ENCODE results near the gene GALNT18.

Gene GALNT18

DNA sequence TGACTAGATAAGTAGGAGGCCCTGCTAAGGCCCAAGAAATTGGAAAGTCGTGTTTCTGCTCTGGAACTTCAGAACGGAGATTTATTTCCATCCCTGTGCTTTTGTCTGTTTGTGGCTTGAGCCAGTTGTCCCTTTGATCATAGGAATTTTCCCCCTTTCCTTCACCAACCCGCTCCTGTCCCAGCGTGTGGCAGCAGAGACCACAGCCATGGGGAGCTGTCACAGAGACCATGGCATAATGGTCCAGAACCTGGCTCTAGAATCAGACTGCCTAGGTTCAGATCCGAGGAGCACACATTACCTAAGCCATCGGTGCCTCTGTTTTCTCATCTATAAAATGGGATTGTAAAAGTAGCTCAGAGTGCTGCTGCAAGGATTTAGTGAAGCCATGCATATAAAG lies 128.1 kb downstream of the GALNT18 start:
- DNase-seq = no peak

DNA sequence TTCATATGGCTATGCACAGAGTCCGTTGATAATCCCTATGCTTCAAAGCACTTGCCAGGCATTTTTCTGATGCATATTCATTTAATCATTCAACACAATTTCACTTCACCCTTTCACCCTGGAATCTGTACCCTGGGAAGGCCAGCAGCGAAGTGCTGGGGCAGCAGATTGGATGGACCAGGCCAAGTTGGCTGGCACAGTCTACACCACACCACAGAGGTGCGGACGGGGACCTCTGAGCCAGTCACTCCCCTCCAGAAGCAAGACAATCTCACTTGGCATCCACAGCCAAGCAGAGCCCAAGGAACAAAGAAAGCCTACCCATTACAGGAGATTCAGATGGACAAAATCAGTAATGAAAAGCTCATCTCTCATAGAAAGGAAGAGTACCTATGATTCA lies 130.2 kb downstream of the GALNT18 start:
- DNase-seq = no peak

DNA sequence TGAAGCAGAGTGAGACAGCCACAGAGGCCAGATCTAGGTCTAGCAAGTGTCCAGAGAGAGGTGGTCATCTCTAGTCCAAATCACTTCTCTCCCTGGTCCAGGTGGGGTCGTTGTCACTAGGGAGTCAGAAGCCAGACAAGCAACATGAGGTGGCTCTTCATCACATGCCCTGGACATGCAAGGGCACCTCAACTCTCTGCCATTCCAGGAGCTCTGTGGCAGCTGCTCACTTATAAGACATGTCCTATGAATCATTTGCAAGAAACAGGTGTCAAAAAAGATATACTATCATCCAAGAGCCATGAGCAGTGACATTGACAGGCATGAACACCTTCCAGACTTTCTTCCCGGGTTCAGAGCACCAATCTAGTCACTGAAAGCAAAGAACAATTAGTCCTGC lies 130.8 kb downstream of the GALNT18 start:
- no peak for DNase-seq

DNA sequence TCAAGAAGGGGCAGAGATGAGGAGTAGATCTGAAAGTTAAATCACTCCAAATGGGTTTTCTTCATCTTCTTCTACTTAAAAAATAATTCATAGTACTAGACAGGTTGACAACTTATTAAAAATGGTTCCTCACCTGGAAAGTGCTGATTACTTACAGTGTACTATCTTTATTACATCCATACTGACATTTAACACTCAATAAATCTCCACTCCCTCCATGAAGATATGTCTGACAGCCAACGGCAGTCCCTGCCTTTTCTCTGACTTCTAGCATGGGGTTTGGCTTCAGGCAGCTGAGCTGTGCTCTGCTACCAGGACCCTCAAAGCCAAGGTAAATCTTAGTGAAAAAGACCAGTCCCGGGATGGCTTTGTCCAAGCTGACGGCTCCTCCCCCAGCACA lies 135.4 kb downstream of the GALNT18 start:
- no peak for DNase-seq

DNA sequence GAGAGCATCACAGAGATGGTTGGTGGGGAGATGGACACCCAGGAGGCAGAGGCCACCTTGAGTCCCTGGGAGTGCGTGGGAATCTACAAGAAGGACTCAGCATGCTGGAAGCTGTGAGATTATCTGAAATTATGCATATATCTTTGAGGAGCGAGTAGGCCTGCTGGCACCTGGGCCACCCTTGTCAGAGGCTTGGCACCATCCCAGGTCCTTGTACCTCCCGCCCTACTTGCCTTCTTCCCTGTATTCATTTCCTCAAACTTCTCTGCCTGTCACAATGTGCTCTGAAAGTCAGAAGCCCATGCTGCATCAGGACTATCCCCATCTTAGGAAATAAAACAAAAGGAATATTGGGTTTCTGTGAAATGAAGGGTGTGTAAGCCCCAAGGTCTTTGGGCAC lies 135.8 kb downstream of the GALNT18 start:
- DNase-seq = no peak

DNA sequence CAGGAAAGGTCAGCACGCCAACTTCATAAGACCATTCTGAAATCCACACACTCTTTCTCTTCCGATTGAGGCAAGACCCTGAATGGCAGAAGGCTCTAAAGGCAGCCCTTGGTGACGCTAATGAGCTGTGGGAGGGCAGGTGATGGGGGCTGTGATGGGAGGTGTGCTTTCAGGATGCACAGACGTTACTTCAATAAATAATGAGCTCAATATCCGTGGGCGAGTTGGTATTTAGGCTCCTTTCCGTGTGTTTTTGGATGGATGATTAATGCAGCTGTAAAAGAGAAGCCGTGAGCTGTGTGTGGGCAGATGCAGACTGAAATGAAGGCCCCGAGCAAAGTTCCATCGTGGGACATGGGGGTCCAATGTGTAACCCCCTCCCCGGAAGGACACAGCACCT lies 138.2 kb downstream of the GALNT18 start:
- DNase-seq = no peak

DNA sequence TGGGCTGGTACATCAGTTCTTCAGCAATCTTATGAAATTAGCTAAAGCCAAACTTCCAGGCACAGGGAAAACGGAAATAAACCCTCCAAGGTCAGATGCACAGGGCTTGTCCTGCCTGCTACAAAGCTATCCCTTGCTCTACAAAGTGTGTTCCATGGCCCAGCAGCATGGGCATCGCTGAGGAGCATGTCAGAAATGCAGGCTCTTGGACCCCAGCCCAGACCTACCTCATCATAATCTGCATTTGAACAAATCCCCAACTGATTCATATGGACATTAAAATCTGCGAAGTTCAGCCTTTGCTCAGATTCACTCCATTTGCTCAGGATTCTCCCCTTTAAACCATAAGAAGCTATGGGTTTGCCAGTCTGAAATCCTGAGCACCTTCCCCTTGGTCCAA lies 139.1 kb downstream of the GALNT18 start:
- no peak for DNase-seq

DNA sequence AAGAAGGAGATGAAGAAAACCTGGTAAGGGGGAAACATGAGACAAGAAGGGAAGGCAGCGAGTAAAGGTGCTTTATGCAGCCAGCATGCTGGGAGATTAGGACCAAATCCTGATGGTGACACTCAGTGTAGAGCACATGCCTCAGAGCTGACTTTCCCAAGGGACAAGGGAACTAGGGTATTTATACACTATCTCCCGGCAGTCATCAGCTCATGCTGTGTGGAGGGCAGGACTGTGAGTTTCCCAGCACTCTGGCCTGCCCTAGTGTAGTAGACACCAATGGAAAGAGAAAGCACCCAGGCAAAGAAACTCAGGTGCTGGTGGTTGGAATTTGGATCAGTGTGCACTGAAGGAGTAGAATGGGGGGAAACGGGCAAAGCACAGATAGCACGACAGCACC lies 140.4 kb downstream of the GALNT18 start:
- no peak for DNase-seq

DNA sequence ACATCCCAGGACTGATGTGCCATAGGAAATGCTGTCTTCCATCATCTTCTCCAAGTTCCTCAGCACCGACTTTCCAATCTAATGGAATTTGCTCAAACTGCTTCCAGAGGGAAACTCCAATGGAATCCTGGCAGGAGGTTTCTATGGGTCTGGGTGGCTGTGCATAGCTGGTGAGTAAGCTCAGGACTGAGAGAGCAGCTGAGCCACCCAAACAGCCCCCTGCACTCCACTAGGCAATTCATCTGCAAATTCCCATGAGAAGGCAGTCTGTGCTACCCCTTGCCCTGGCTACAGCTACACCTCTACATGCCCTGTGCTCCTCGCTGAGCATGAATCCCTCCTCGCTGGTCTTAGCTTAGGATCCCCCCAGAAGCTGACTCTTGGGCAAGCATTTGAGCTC lies 140.8 kb downstream of the GALNT18 start:
- peak; percentile 2 for DNase-seq

DNA sequence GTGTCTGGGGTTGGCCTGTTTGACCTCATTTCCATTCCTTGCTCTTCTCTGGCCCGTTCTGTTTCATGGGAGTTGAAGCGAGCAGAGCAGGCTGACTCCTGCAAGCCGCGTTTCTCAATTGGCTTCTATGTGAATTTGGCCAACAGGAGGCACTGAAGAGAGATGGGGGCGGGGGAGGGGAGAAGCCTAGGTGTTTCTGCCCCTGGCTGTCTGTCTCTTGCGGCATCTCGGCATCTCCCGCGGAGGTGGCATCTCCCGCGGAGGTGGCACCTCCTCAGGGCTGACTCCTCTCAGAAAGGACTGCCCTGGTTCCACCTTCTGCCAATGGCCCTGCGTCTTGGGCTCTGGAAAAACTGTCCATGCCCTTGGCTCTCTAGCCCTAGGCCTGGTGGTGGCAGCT lies 143.1 kb downstream of the GALNT18 start:
- DNase-seq = no peak

DNA sequence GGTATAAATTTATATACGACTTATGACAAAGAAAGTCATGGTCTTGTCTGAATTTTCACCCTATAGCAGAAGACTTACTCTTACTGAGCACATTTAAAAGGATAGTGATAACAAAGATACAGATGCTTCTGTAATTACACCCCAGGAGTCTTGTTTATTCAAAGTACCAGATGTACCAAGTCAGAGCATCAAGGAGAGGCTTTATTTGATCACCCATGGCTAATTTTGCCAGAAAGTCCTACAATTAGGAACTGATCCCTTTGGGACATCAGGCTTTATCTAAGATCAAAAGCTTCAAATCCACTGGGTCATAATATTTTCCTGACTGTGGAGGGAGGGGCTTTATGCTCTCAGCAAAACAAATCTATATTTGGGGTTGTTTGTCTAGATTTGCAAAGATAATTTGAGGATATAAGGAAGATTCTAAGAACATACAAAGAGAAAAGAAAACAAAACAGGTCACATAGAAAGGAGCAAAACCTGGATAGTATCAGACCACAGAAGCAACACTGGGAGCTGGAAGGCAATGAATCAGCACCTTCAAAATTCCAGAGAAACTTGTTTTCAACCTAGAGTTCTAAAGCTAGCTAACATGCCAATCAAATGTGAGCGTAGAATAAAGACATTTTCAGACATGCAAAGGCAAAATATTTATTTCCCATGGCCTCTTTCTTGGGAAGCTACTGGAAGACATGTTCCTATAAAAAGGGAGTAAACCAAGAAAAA lies 143.9 kb downstream of the GALNT18 start:
- DNase-seq = no peak

DNA sequence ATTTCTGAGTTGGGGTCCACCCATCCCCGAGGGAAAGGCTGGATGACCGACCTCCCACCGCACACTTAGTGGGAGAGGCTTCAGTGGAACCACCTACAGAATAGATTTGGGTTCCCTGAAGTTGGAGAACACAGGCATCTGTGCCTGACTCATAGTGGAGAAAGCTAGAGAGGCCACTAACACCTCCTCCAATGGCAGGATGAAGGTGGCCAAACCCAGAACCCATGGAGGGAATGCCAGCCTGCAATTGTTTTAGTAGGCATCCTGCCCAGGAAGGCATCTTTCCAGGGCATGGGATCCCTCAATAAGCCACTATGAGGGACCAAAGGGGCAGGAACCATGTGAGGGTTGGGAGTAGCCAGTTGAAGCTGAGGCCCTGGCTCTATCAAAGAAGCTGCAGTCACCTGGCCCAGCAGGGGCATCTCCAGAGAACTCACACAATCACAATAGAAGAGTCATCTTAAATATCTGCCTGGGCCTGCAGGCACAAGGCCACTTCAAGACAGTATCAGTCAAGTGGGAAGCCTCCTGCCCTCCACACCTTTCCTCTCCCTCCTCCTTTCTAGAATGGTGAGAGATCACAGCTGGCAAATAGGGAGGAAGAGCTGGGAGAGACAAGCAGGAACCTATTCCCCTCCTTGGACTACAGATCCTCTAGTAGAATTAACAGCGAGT lies 144.7 kb downstream of the GALNT18 start:
- DNase-seq = no peak

DNA sequence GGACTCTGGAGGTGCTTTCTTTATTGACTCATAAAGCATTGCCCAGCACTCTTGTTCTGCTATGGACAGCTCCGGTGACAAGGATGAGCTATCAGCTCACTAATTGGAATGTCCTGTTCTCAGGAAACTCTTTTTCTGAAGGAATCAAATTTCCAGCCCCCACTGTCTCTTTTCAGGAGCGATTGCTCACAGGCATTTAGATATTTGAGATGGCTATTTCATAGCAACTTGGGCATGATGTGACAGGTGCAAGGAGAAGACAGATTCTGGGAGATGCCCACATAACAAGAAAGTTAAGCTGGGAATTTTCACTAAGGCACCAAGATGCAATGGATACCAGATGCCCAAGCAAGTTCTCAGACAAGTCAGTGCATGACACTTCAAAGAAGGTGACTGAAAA lies 145.3 kb downstream of the GALNT18 start:
- no peak for DNase-seq

DNA sequence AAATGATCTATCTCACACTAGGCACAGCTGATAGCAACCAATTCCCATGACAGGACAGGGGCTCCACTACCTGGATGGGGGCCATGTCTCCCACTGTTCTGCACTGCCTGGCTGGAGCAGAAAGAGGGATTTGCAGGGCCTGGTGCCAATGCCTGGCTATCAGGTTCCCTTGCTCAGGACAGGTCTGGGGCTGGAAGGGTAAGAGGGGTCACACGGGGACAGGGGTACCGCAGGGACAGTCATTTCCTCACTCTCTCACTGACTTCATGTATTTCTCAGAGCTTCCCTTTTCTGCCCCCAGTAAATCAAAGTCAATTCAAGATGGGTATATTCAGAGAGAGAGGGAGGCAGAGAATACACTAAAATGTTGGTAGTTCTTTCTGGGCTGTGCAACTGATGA lies 149.7 kb downstream of the GALNT18 start:
- no peak for DNase-seq

DNA sequence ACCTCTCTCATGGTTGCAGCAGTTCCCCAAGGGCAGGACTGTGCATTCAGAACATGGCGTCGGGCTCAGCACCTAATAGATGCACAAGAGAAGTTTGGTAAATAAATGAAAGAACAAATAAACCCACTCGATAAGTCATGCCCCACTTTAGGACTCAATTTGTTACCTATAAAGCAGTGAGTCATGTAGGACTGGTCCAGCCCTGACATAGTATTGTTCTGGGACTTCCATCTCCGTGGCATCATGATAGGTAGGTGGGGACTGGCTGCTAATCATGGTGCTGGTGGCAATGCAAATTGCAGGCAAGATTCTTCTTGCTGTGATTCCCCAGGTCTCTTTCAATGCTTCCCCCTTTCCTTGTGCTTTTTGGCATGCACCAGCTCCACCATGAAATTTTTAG lies 150.6 kb downstream of the GALNT18 start:
- DNase-seq = no peak

DNA sequence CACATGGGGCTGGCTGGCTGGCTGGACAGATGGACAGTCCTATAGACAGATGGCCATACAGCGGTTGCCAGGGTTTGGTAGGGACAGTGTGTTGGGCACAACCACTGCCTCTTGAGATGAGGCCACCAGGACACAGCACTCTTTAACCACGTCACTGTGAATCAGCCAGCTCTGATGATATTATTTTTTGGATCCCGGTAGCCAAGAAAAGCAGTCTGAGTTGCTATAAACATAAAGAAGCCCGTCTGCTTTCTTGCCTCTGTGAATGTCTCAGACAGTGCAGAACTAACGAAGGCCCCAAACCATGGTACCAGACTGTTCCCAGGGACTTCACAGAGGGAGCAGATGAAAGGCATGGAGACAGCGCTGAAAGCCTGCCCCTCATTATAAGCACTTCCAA lies 152.9 kb downstream of the GALNT18 start:
- no peak for DNase-seq

DNA sequence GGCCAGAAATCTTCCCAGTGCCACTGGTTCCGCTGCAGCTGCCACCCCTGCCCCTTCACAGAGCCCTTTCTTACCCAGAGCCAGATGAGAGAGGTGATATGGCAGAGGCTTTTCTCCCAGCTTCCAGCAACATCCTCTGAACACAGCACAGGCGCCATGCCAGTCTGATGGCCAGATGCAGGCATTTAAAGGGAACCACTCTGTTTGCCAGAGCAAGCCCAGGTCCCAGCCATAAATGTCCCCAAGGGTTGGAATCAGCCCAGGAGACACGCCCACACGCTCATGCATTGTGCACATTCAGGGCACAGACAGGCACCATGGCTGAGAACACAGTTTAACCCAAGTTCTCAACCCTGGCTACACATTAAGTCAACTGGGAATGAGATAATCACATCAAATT lies 154.5 kb downstream of the GALNT18 start:
- no peak for DNase-seq

DNA sequence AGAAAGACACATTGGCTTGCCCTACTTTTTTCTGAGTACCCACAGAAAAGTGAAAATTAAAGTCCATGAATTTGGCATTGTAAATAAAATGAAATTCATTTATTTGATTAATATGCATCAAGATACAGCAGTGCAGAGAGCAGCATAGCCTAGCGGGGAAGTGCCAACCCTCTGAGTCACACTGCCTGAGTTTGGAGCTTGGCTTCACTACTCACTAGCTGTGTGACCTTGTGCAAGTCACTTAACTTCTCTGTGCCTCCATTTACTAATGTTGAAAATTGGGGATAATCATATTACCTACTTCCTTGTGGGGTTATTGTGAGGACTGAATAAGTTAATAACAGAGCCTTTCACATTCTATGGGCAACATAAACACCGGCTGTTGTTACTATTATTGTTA lies 157.2 kb downstream of the GALNT18 start:
- DNase-seq = no peak

DNA sequence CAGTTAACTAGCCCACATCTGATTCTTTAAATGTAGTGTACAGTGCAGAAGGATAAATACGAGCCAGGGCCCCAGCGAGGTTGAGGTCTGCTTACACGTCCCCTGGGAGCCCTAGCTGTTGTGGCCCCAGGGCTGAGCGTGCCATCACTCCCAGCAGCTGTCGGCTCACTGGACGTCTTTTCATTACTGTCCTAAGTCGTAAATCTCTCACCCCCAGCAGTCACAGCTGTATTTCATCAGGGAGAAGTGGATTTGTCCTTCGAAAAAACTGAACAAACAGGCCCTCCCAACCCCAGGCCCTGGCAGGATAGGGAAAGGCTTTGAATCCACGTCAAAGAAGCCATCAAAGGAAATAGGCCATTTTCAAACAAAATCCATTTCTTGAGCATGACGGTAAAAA lies 158.4 kb downstream of the GALNT18 start:
- DNase-seq = peak; percentile 41

DNA sequence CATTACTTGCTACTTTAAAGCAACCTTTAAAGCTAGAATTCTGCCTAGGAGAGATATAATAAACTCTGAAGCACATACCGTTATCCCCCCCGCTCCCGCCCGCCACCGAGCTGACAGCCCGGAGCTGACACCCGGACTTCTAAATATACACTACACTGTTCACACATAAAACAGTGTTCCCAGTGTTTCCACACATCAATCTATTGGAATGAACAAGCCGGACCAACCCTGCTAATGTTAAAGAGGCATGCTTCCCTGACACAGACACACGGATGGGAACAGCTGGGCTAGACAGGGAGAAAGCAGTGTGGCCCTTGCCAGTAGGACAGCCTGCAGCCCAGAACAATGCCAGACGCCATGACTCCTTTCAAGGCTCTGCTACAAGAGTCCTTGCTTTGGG lies 160.3 kb downstream of the GALNT18 start:
- DNase-seq = no peak

DNA sequence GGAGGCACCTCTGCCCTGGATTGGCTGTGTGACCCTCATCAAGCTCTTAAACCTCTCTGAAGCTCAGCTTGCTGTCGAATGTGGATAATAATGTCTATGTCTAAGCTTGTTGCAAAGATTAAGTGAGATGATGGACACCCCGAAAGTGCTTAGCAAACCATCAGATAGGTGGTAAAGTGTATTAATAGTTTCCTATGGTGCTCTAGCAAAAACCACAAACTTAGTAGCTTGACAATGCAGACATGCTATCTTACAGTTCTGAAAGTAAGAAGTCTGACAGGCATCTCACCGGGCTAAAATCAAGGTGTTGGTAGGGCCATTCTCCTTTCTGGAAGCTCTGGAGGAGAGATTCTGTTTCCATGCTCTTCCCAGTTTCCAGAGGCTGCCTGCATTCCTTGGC lies 162.2 kb downstream of the GALNT18 start:
- no peak for DNase-seq

DNA sequence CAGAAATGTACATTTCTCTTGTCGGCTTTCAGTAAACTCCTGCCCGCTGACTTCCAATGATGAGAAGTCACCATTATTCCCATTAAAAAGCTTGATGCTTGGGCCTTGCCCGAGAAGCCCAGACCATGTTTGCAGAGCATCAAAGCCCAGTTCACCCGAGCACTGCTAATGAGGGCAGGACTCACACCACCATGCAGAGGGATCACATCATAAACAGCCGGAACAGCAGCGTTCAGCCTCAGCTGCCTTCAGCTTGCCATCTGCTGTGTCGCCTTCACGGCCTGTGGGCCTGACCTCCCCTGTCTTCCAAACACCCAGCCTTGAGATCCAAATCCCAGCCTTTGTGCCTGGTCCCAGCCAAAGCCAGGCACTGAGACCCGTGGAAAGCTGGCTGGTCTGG lies 163.3 kb downstream of the GALNT18 start:
- DNase-seq = no peak

DNA sequence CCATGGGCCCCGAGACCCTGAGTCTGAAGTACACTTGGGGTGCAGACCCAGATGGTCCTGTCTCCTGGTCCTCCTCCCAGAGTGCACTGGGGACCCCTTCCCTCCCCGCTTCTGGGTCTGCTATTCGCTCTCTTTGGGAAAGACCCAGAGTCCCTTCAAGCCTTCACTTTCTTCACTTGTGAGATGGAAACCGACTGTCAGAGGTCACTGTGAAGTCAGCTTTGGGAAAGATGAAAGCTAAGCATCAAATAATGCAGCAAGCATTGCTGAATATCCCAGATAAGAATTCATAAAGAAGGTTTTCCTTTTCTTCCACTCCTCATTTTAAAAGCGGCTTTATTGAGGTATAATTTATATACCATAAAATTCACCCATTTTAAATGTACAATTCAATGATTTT lies 163.8 kb downstream of the GALNT18 start:
- no peak for DNase-seq

DNA sequence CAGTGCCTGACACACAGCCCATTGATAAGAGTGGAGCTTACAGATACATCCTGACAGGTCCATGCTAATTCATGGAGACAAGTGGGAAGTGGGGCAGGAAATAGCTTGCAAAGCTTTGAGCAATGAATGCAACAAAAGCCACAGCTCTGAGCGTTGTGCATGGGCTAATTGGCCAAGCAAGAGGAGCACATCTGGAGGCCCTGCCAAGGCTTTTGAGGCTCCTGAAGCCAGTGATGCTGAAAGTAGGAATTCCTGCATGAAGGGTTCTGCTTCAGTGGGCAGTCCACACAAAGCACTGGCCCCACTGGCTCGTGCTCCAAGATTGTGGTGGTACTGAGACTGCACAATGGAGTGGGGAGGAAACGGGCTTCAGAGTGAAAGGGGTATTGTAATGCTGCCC lies 164.9 kb downstream of the GALNT18 start:
- DNase-seq = no peak

All from fibroblast of skin of abdomen (primary cell).